CD4-positive, alpha-beta T cell treated with Interleukin-15 for 4 hours (primary cell): ENCODE measurements around the gene VCL.
"Not testable (repeated sequence)": the region's sequence is repeated elsewhere in the genome, so short reads cannot be mapped to it uniquely, and the experiment has no call there.

ENCODE experiments used
- DNase-seq: peaks from one replicate; pipeline ENCODE4 v3.0.0-alpha.2; 2020; ENCODE audit warnings: low spot score

The VCL gene

GRCh38 chr10:73997787-73998622 is at the start of gene VCL:
Gene VCL (plus strand): TSS chr10:73998116. CDS start chr10:73998208, 92 bp downstream.
- DNase-seq = peak; percentile 92

GRCh38 chr10:73948947-73949633 is 48.8 kb upstream of the VCL start:
- DNase-seq = no peak

GRCh38 chr10:73950155-73950948 is 47.6 kb upstream of the VCL start:
- DNase-seq = no peak

- no peak for DNase-seq
Measured at GRCh38 chr10:73953665-73954064, 44.3 kb upstream of the VCL start.

GRCh38 chr10:73954737-73955136 is 43.2 kb upstream of the VCL start:
- no peak for DNase-seq

- DNase-seq = no peak
Measured at GRCh38 chr10:73955719-73956118, 42.2 kb upstream of the VCL start.

GRCh38 chr10:73956476-73957359 is 41.2 kb upstream of the VCL start:
- peak; percentile 57 for DNase-seq

- DNase-seq = no peak
Measured at GRCh38 chr10:73959484-73960243, 38.3 kb upstream of the VCL start.

GRCh38 chr10:73962386-73962785 is 35.5 kb upstream of the VCL start:
- DNase-seq = no peak

GRCh38 chr10:73963533-73963932 is 34.4 kb upstream of the VCL start:
- not testable (repeated sequence) for DNase-seq

- DNase-seq = no peak
Measured at GRCh38 chr10:73964743-73965142, 33.2 kb upstream of the VCL start.

- DNase-seq = not testable (repeated sequence)
Measured at GRCh38 chr10:73965267-73965889, 32.5 kb upstream of the VCL start.

GRCh38 chr10:73965890-73966768 is 31.8 kb upstream of the VCL start:
- DNase-seq = no peak

- no peak for DNase-seq
Measured at GRCh38 chr10:73967022-73967429, 30.9 kb upstream of the VCL start.

- no peak for DNase-seq
Measured at GRCh38 chr10:73967544-73967943, 30.4 kb upstream of the VCL start.

GRCh38 chr10:73968098-73968521 is 29.8 kb upstream of the VCL start:
- no peak for DNase-seq

GRCh38 chr10:73969224-73969841 is 28.6 kb upstream of the VCL start:
- no peak for DNase-seq

GRCh38 chr10:73970845-73971244 is 27.1 kb upstream of the VCL start:
- no peak for DNase-seq
